ENCODE results near the gene TRIM71.
"Not testable (repeated sequence)": the region's sequence is repeated elsewhere in the genome, so short reads cannot be mapped to it uniquely, and the experiment has no call there.

The TRIM71 gene

GRCh38 chr3:32896143-32896542 is 78.3 kb downstream of the TRIM71 start:
- H3K27me3 Mint-ChIP-seq, result peaks cover 7% of the 10 kb centered on the region
- H3K27ac Mint-ChIP-seq, result no peak overlapping the region
- no peaks in the 10 kb centered on the region for H3K36me3 Mint-ChIP-seq

GRCh38 chr3:32897001-32897601 is 79.3 kb downstream of the TRIM71 start:
- Mint-ChIP-seq H3K4me3 (no peak overlapping the region), H3K36me3 (no peaks in the 10 kb centered on the region), H3K27me3 (peaks cover 7% of the 10 kb centered on the region)

More at GRCh38 chr3:32896143-32896542, 78.3 kb downstream of the TRIM71 start:
- H3K9me3 Mint-ChIP-seq (ENCODE audit: low read depth), result no peaks in the 10 kb centered on the region
- no peaks in the 10 kb centered on the region for H3K4me1 Mint-ChIP-seq (ENCODE audit: low read depth)
- H3K4me3 Mint-ChIP-seq, result no peak overlapping the region

GRCh38 chr3:32897981-32898623 is 80.3 kb downstream of the TRIM71 start:
- Mint-ChIP-seq H3K9me3 (ENCODE audit: low read depth) (no peaks in the 10 kb centered on the region), H3K4me1 (ENCODE audit: low read depth) (peaks cover 5% of the 10 kb centered on the region), H3K4me3 (no peak overlapping the region), H3K27me3 (peaks cover 7% of the 10 kb centered on the region), H3K27ac (no peak overlapping the region), H3K36me3 (no peaks in the 10 kb centered on the region)

More at GRCh38 chr3:32897001-32897601, 79.3 kb downstream of the TRIM71 start:
- H3K27ac Mint-ChIP-seq, result no peak overlapping the region
- peaks cover 2% of the 10 kb centered on the region for H3K4me1 Mint-ChIP-seq (ENCODE audit: low read depth)
- no peaks in the 10 kb centered on the region for H3K9me3 Mint-ChIP-seq (ENCODE audit: low read depth)

GRCh38 chr3:32899265-32899664 is 81.5 kb downstream of the TRIM71 start:
- H3K36me3 Mint-ChIP-seq, result no peaks in the 10 kb centered on the region
- peaks cover 7% of the 10 kb centered on the region for H3K27me3 Mint-ChIP-seq
- H3K4me3 Mint-ChIP-seq, result no peak overlapping the region
- peaks cover 5% of the 10 kb centered on the region for H3K4me1 Mint-ChIP-seq (ENCODE audit: low read depth)
- no peaks in the 10 kb centered on the region for H3K9me3 Mint-ChIP-seq (ENCODE audit: low read depth)
- H3K27ac Mint-ChIP-seq, result no peak overlapping the region

GRCh38 chr3:32901005-32901932 is 83.5 kb downstream of the TRIM71 start:
- Mint-ChIP-seq H3K4me3 (no peak overlapping the region), H3K36me3 (no peaks in the 10 kb centered on the region), H3K27ac (no peak overlapping the region), H3K9me3 (ENCODE audit: low read depth) (no peaks in the 10 kb centered on the region), H3K4me1 (ENCODE audit: low read depth) (peaks cover 5% of the 10 kb centered on the region), H3K27me3 (peaks cover 5% of the 10 kb centered on the region)

- not testable (repeated sequence) for H3K36me3 Mint-ChIP-seq; H3K9me3 Mint-ChIP-seq (ENCODE audit: low read depth); H3K27ac Mint-ChIP-seq; H3K27me3 Mint-ChIP-seq; H3K4me1 Mint-ChIP-seq (ENCODE audit: low read depth)
- peak overlapping the region; percentile 77 for H3K4me3 Mint-ChIP-seq
These were observed 85.1 kb downstream of the TRIM71 start for GRCh38 chr3:32902887-32903371.

GRCh38 chr3:32903953-32904352 is 86.2 kb downstream of the TRIM71 start:
- no peak overlapping the region for H3K27ac Mint-ChIP-seq
- no peaks in the 10 kb centered on the region for H3K9me3 Mint-ChIP-seq (ENCODE audit: low read depth)
- H3K36me3 Mint-ChIP-seq, result no peaks in the 10 kb centered on the region
- H3K27me3 Mint-ChIP-seq, result peaks cover 3% of the 10 kb centered on the region
- H3K4me3 Mint-ChIP-seq, result no peak overlapping the region
- H3K4me1 Mint-ChIP-seq (ENCODE audit: low read depth), result peaks cover 5% of the 10 kb centered on the region

- Mint-ChIP-seq H3K27ac (no peak overlapping the region), H3K36me3 (no peaks in the 10 kb centered on the region), H3K9me3 (ENCODE audit: low read depth) (no peaks in the 10 kb centered on the region), H3K4me3 (no peak overlapping the region), H3K4me1 (ENCODE audit: low read depth) (peaks cover 4% of the 10 kb centered on the region), H3K27me3 (no peaks in the 10 kb centered on the region)
These were observed 92.2 kb downstream of the TRIM71 start for GRCh38 chr3:32909999-32910398.

- H3K36me3 Mint-ChIP-seq, result no peaks in the 10 kb centered on the region
- H3K27me3 Mint-ChIP-seq, result no peaks in the 10 kb centered on the region
- H3K27ac Mint-ChIP-seq, result no peak overlapping the region
- H3K4me1 Mint-ChIP-seq (ENCODE audit: low read depth), result peaks cover 4% of the 10 kb centered on the region
- H3K9me3 Mint-ChIP-seq (ENCODE audit: low read depth), result no peaks in the 10 kb centered on the region
- H3K4me3 Mint-ChIP-seq, result no peak overlapping the region
These were observed 93.2 kb downstream of the TRIM71 start for GRCh38 chr3:32910954-32911353.

GRCh38 chr3:32912046-32912445 is 94.2 kb downstream of the TRIM71 start:
- Mint-ChIP-seq H3K4me3 (no peak overlapping the region), H3K9me3 (ENCODE audit: low read depth) (peaks cover 5% of the 10 kb centered on the region), H3K27me3 (no peaks in the 10 kb centered on the region), H3K27ac (no peak overlapping the region), H3K36me3 (peaks cover 2% of the 10 kb centered on the region), H3K4me1 (ENCODE audit: low read depth) (peaks cover 4% of the 10 kb centered on the region)

- Mint-ChIP-seq H3K27me3 (no peaks in the 10 kb centered on the region), H3K36me3 (peaks cover 2% of the 10 kb centered on the region), H3K4me3 (no peak overlapping the region), H3K9me3 (ENCODE audit: low read depth) (peaks cover 8% of the 10 kb centered on the region), H3K27ac (no peak overlapping the region), H3K4me1 (ENCODE audit: low read depth) (peaks cover 4% of the 10 kb centered on the region)
These were observed 96.1 kb downstream of the TRIM71 start for GRCh38 chr3:32913790-32914446.

GRCh38 chr3:32919920-32920319 is 102.1 kb downstream of the TRIM71 start:
- peaks cover 2% of the 10 kb centered on the region for H3K36me3 Mint-ChIP-seq
- no peaks in the 10 kb centered on the region for H3K27me3 Mint-ChIP-seq

GRCh38 chr3:32922078-32922477 is 104.3 kb downstream of the TRIM71 start:
- no peaks in the 10 kb centered on the region for H3K27me3 Mint-ChIP-seq
- H3K36me3 Mint-ChIP-seq, result no peaks in the 10 kb centered on the region
- H3K4me1 Mint-ChIP-seq (ENCODE audit: low read depth), result no peaks in the 10 kb centered on the region
- no peak overlapping the region for H3K4me3 Mint-ChIP-seq
- no peak overlapping the region for H3K27ac Mint-ChIP-seq
- H3K9me3 Mint-ChIP-seq (ENCODE audit: low read depth), result peaks cover 2% of the 10 kb centered on the region

More at GRCh38 chr3:32919920-32920319, 102.1 kb downstream of the TRIM71 start:
- H3K9me3 Mint-ChIP-seq (ENCODE audit: low read depth), result peaks cover 8% of the 10 kb centered on the region
- H3K4me3 Mint-ChIP-seq, result no peak overlapping the region
- no peak overlapping the region for H3K27ac Mint-ChIP-seq
- H3K4me1 Mint-ChIP-seq (ENCODE audit: low read depth), result no peaks in the 10 kb centered on the region

- no peaks in the 10 kb centered on the region for H3K4me1 Mint-ChIP-seq (ENCODE audit: low read depth)
- H3K9me3 Mint-ChIP-seq (ENCODE audit: low read depth), result peaks cover 5% of the 10 kb centered on the region
- peaks cover 6% of the 10 kb centered on the region for H3K36me3 Mint-ChIP-seq
- no peak overlapping the region for H3K27ac Mint-ChIP-seq
- peaks cover 9% of the 10 kb centered on the region for H3K27me3 Mint-ChIP-seq
- H3K4me3 Mint-ChIP-seq, result no peak overlapping the region
These were observed 112.4 kb downstream of the TRIM71 start for GRCh38 chr3:32930161-32930560.
